Cardiac fibroblast (primary cell): ENCODE data around the gene IL17RC.

ENCODE experiments used
- DNase-seq, 2 donors: peaks; one replicate each; pipeline versions ENCODE4 v3.0.0 to v3.0.0-alpha.2; 2010; ENCODE audit warnings: low read depth in 2 of 2
- H3K4me3 ChIP-seq, 2 donors: replicated peaks in 1 of 2; 1 replicate in 1 of 2; 2 replicates in 1 of 2; pipeline ENCODE4 v1.5.1; 2011; ENCODE audit warnings: low read depth in 2 of 2, low read length in 2 of 2, mild to moderate bottlenecking in 2 of 2, moderate library complexity in 1 of 2
- CTCF ChIP-seq: IDR thresholded peaks from one replicate; pipeline ENCODE4 v1.5.1; 2011; ENCODE audit warnings: low read depth, mild to moderate bottlenecking, low read length, inconsistent platforms

The IL17RC gene

GRCh38 chr3:9947025-9947995 is 30.4 kb downstream of the IL17RC start:
- peak overlapping the region; percentile 60 to 61 for H3K4me3 ChIP-seq
- TF ChIP-seq CTCF = peak; percentile 46
- peak; percentile 74 to 79 for DNase-seq

DNA sequence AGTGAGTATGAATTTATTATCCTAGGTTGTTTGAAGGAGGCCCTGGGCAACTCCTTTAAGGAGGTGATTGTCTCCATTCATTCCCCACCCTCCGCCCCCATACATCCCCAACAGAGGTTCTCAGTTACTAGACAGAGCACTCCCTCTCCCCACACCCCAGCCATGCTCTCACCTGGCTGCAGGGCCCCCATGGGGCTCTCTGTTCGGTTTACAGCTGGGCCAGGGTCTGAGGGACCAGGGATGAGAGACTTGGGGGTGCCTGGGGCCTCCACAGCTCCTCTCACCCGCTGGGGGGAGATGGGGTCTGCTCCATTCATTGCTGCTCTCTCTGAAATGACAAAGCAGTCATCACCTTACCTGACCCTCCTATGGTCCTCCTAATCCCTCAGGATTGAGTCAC is 31.7 kb downstream of the IL17RC start:
- DNase-seq = no peak
- H3K4me3 ChIP-seq = no peak overlapping the region
- TF ChIP-seq CTCF = no peak

DNA sequence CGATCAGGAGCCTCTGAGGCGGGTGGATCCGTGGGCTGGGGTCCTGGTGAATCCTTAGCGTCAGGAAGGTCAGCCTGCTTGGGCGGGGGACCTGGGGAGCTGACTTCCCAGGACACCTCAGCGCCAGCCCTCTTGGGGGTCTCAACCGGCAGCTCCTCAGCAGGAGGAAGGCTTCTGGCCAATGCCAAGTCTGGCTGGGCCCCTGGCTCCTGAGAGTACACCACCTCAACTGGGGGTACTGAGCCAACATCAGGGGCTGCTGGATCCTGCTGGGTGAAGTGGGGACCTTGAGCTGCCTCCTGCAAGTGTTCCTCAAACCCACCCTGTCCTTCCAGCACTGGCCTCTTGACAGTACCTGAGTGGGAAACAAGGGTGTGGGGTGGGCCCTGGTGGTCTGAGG is 32.2 kb downstream of the IL17RC start:
- no peak overlapping the region for H3K4me3 ChIP-seq
- no peak for TF ChIP-seq CTCF

GRCh38 chr3:9949626-9950025 is 32.7 kb downstream of the IL17RC start:
- no peak overlapping the region for H3K4me3 ChIP-seq
- DNase-seq = no peak
- TF ChIP-seq CTCF = no peak

More for the DNA sequence above, 32.2 kb downstream of the IL17RC start:
- no peak for DNase-seq

DNA sequence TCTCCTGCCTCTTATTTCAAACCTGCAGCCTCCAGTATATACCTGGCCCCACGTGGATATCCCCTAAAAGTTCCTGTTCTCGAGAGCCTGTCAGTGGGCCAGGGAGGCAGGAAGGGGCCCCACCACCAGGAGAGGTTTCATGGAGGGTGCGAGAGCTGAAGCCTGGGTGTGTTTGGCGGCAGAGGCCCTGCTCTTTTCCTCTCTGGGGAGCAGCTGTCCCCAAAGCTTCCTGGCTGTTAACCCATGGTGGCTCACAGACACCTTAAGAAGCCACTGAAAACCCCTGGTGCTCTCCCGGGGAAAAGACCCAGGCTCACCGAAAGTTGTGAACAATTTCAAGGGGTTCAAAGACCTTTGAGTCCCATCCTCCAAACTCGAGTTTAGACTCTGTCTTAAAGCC is 34.2 kb downstream of the IL17RC start:
- no peak overlapping the region for H3K4me3 ChIP-seq
- no peak for DNase-seq
- TF ChIP-seq CTCF = no peak

- H3K4me3 ChIP-seq = peak overlapping the region; percentile 65 to 71
- TF ChIP-seq CTCF = no peak
- no peak for DNase-seq
Measured at GRCh38 chr3:9951598-9951961, 34.7 kb downstream of the IL17RC start.
